NCI-H446 (cell line): Measurements from ENCODE around the gene PROM1.

Source experiments
- DNase-seq, 2 experiments: peaks; one replicate each; lab custom pipeline; 2025; lab: John Stamatoyannopoulos, UW

PROM1 gene

GRCh38 chr4:15986907-15987306 lies 96.9 kb downstream of the PROM1 start:
- DNase-seq: no peak

GRCh38 chr4:15983610-15984009 lies 100.2 kb downstream of the PROM1 start:
- DNase-seq: no peak

GRCh38 chr4:15982842-15983524 lies 100.8 kb downstream of the PROM1 start:
- no peak for DNase-seq

- no peak for DNase-seq
Observed at GRCh38 chr4:15976456-15977447, 107.1 kb downstream of the PROM1 start.

- no peak for DNase-seq
Observed at GRCh38 chr4:15971068-15971801, 112.6 kb downstream of the PROM1 start.

GRCh38 chr4:15968551-15969300 lies 115.1 kb downstream of the PROM1 start:
- no peak for DNase-seq

DNA sequence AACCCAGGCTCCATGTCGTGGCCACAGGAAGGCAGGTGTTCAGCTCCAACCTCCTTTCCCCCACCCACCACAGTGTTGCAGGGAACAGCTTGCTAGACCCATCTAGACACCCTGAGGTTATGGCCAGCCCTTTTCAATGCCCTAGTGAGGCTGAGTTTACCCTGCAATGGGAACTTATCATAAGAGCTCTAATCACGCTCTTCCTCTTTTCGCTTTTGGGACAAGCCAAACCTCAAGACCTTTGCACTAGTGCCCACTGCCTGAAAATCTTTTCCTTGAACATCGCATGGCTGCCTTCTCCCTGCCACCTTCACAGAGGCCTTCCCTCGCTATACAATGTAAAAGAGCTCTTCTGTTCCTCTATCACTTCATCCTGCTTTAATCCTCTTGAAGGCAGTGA lies 118.5 kb downstream of the PROM1 start:
- DNase-seq: no peak

GRCh38 chr4:15964159-15964558 lies 119.7 kb downstream of the PROM1 start:
- no peak for DNase-seq

DNA sequence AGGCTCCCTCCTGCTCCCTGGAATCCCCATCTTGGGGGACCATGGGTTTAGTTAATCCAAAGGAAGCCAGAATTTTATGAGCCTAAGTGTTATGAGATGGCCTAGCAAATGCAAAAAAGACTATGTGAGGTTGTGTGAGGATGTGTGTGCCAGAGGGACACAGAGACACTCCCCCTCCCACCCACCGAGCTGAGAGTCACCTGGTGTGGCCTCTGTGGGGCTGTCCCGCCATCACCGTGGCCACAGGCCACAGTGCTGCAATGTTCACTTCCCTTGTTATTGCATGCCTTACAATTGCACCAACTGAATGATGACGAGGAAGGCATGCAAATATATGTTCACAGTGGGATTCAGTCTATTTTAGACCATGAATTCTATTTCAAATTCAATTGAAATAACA lies 120.2 kb downstream of the PROM1 start:
- no peak for DNase-seq

DNA sequence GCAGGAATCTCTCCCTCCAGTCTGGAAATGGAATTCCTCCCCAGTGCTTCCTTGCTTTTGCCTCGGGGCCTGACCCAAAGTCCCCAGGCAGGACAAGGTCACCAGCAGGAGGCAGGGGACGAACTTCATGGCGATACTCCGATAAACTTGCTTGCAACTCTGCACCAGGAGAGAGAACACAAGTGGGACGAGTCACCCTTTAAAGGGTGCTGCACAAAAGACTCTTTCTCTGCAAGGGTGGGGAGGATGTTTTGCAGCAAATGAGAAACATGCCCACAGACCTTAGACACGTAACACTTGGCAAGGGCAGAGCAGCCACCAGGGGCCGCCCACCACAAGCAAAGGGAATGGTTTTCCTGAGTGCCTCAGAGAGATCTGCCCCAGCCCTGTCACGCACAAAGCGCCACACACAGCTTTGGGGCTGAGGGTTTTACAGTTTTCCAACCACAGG lies 120.8 kb downstream of the PROM1 start, which contains the start of gene FGFBP2:
TSS of gene FGFBP2 (minus strand) at position 175 of the 451 bp plus-strand sequence. CDS start at position 129, 46 bp downstream.
- peak; percentile 3 to 21 for DNase-seq

DNA sequence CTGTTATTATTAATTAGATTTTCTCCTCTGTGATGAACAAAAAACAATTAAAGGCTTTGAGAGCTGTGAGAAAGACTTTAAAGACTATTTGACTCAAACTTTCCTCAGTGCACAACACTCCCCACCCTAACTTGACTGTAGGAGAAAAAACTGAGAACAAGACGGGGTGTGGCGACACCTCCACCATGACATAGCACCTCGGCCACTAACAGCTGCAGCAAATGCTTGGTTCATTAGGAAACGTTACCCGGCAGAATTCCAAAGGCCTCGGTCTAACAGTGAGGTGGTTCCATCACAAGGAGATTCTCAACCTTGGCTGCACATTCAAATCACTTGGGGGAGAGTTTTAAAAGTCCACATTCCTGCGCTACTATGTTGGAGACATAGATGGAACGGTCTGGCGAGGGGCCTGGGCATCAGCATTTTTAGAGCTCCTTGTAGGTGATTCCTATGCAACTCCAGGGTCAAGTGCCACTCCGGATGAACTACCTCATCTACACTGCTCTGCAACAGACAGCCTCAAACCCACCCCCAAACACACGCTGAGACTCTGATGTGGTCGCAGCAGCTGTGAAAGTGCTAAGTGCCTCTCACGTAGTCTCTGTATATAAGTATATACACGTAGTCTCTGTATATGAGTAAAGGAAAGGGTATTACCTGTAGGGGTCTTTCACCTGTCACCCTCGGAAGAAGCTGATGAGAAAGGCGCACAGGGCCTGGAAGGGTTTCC lies 121.9 kb downstream of the PROM1 start:
- no peak for DNase-seq

DNA sequence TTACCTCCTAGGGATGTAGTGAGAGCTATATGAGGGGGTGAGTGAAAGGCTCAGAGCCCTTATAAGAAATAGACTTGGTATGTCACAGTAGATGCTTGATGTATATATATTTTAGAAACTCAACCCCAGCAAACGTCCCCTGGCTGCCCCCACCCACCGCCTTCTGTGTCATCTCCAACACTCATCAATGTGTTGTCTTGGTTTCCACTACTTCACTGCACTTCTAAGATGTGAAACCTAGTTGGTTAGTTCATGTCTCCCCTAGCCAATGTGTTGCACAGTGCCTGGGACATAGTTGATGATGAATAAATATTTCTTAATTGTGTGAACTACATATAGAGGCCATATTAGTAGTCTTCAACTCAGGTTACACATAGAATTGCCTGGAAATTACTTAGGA lies 125.3 kb downstream of the PROM1 start:
- no peak for DNase-seq

GRCh38 chr4:15956179-15956850 lies 127.5 kb downstream of the PROM1 start:
- peak; percentile 4 to 67 for DNase-seq

DNA sequence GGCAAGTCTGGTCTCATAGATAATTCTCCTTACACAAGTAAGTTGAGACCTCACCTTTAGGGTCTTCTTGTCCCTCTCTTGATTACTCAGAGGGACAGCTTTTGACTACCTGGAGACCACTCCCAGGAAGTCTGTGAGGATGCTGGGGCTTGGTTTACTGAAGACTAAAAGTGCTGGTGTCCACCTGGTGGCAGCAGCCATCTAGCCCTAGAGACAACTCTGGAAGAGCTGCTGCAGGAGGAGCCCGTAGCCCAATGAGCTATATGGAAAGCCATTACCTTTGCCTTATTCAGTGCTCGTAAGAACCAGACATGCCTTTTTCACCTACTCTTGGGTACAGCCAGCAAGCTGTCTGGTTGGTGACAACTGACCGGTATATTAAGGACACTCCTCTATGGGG lies 128.2 kb downstream of the PROM1 start:
- no peak for DNase-seq

DNA sequence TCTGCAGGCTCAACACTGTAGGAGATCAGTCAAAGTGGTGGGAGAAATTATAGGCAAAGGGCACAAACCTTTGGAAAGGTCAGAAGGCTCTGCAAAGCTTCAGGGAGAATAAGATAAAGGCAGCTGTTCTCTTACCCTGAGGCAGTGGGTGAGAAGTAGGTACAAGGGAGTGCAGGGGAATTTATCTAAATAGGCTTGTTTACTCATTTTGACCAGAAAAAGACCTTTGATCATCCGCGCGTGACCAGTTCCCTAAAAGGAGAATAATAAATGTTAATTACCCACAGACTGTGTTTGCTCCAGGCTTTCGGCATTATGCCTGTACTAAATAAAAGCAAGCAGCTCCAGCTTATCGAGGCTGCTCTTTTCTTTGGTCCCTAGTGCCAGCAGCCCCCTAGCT lies 130.2 kb downstream of the PROM1 start:
- DNase-seq: no peak

DNA sequence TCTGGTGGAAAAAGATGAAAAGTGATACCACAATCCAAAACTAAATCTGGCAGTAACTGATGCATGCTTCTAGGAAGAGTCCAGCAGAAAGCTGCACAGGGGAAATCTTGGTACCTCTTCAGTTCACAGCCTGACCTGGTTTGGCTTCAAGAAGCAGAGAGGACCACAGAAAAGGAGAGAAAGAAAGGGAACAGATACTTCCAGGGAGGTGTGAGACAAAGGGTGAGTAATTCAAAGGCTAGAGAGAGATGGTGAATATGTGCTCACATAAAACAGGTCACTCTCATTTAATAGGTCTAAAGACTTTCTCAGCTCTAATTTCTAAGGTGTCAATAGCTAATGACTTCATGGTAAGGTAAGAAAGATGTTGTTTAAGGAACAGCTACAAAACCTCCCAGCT lies 132.0 kb downstream of the PROM1 start:
- no peak for DNase-seq

GRCh38 chr4:15948826-15949225 lies 135.0 kb downstream of the PROM1 start:
- no peak for DNase-seq

- no peak for DNase-seq
Observed at GRCh38 chr4:15947684-15948083, 136.1 kb downstream of the PROM1 start.

DNA sequence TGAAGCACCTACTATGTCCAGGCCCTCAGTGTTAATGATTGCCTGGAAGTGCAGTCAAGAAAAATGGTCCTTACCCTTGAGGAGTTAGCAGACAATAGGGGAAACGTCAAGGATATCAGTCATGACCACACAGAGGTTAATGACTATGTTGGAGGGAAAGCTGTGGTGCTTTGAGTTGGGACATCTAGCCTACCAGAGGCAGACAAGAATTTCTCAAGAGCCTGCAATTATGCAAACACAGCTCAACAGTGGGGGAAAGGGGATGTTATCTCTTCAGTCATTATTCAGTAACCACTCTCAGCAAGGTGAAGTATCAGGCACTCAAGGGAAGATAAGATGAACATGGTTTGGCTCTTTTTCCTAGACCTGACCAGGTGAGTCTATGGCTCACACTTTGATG lies 138.3 kb downstream of the PROM1 start:
- DNase-seq: no peak

DNA sequence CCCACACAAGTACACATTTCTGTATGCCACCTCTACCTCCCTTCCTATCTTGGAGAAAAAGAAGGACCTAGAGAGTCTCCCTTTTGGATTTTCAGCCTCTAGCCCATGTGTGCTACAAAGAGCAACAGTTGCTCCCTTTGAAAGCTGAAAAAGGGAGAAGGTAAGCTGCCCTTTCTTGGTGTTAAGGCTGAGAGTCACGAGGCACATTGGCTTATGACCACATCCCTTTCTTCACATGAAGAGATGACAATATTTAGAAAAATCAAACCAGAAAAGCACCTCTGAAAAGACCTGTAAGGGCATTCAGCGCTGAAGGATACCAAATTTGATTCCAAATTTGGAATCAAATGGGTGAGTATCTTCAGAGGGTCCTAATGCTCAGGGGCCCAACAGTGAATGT lies 138.9 kb downstream of the PROM1 start:
- DNase-seq: no peak
